ENCODE data around the gene HOXB5. TPM values are rescaled to one million over a fixed set of nuclear protein-coding genes. Genes with fewer than 3 reads are reported as not detected.
A peak's percentile ranks its signal among the peaks of the same experiment; 100 is the strongest.

HOXB5 gene
- total and polyA plus RNA-seq, 2 of the 4 experiments (the other 2 are of a cell fraction) = 0.54 to 18.0 TPM

- Histone ChIP-seq H3K4me3 (ENCODE audit: insufficient read depth, low read depth, low read length) (peak overlapping the region; percentile 45), H3K27me3 (ENCODE audit: control insufficient read depth, insufficient read depth, low read length) (no peaks in the 10 kb centered on the region), H3K36me3 (ENCODE audit: control insufficient read depth, insufficient read depth, low read length) (peaks cover 50% of the 10 kb centered on the region), H3K27ac (ENCODE audit: insufficient read depth, low read length) (peak overlapping the region; percentile 99), H4K20me1 (ENCODE audit: insufficient read depth, low read length) (peaks cover 17% of the 10 kb centered on the region), H2BK5ac (ENCODE audit: low read depth, low read length, poor library complexity, severe bottlenecking) (peak overlapping the region; percentile 99), H2BK120ac (ENCODE audit: low read depth, low read length) (peak overlapping the region; percentile 78), H2AK9ac (replicated peaks; ENCODE audit: low read depth, low read length, poor library complexity) (peak overlapping the region; percentile 94), H3K9ac (ENCODE audit: low read depth, low read length) (peak overlapping the region; percentile 96), H2BK20ac (ENCODE audit: low read depth, low read length) (peak overlapping the region; percentile 8; the same call in 1 of the 2 replicates), H3K9me3 (ENCODE audit: control insufficient read depth, insufficient read depth, low read length) (no peaks in the 10 kb centered on the region), H4K5ac (ENCODE audit: low read depth, low read length) (peak overlapping the region; percentile 79), H2AFZ (replicated peaks; ENCODE audit: low read length, poor library complexity) (peak overlapping the region; percentile 5), H3K79me1 (ENCODE audit: low read depth in 1 of 2, low read length in 2 of 2) (peaks cover 0 to 12% of the 10 kb centered on the region in 2 experiments; a peak in 1 of 4 replicates), H3K18ac (ENCODE audit: low read depth, low read length) (peak overlapping the region; percentile 73), H3K56ac (ENCODE audit: extremely low read depth, insufficient read depth, low read length) (peak overlapping the region; percentile 96), H4K8ac (ENCODE audit: low read depth in 2 of 2, low read length in 2 of 2) (peak overlapping the region; percentile 77 to 97), H3K14ac (replicated peaks; ENCODE audit: low read depth, low read length) (peak overlapping the region; percentile 98), H2BK15ac (ENCODE audit: low read depth, low read length) (peak overlapping the region; percentile 75; the same call in 2 of the 3 replicates), H3K4ac (ENCODE audit: low read depth, low read length) (peak overlapping the region; percentile 97), H3K23ac (ENCODE audit: low read depth, low read length) (peak overlapping the region; percentile 100), H3K4me2 (ENCODE audit: low read depth, low read length) (peak overlapping the region; percentile 83), H2AK5ac (ENCODE audit: low read depth, low read length) (peak overlapping the region; percentile 82), H3K4me1 (ENCODE audit: control insufficient read depth, insufficient read depth, low read length) (peaks cover 45% of the 10 kb centered on the region), H4K91ac (ENCODE audit: insufficient read depth, low read depth, low read length) (peak overlapping the region; percentile 95), H3K9me1 (ENCODE audit: insufficient read depth, low read length) (peaks cover 20% of the 10 kb centered on the region)
- no TSS peak for BruUV-seq (replicated peaks)
- dilution Hi-C loops (cut with HindIII; ENCODE audit: low sequenced_read_pairs, unreplicated experiment) (no loop called here), intact Hi-C loops (cut with micrococcal nuclease) (loop anchor here (2.0 kb wide), 1 partner anchor 22 kb away; the partner anchor contains the start of gene HOXB5), in situ Hi-C loops (cut with MboI; ENCODE audit: low sequenced_read_pairs) (no loop called here)
- POLR2A ChIA-PET (ENCODE audit: unreplicated experiment) = interaction anchor here (0.5 to 1.3 kb wide), 5 partner anchors 12 to 23 kb away, joined by 3 to 6 read pairs (median 3); no protein-coding TSS in a partner anchor
- CTCF ChIA-PET = no interaction called here
- 0 out of 2 replicates have a peak, but pooled peaks have one; percentile 3 for TF ChIP-seq POLR2A (IDR thresholded peaks at IDR 0.05; ENCODE audit: low read depth, low read length)
- no peak for TF ChIP-seq RAD21 (IDR thresholded peaks at IDR 0.05; ENCODE audit: low read length)
- TF ChIP-seq CEBPB (IDR thresholded peaks at IDR 0.05; ENCODE audit: low read depth, low read length) = no peak
- no peak for TF ChIP-seq RFX5 (IDR thresholded peaks at IDR 0.05; ENCODE audit: low read depth, low read length)
- ATAC-seq (ENCODE audit: low read depth) = peak; percentile 5; the same call in 1 of the 2 replicates
- DNase-seq = peak; percentile 63
- 0% methylated on average over 6 of the region's 19 CpGs; no CpG with 5 or more reads in 1 of the 2 experiments for WGBS, 2 experiments (ENCODE audit: extremely low coverage in 2 of 2, insufficient read length in 1 of 2)
Observed at GRCh38 chr17:48570325-48571023, 23.1 kb downstream of the HOXB5 start.
